Progenitor cell of endocrine pancreas (in vitro differentiated cells): ENCODE results near the gene CLHC1. TPM values are rescaled to one million over a fixed set of nuclear protein-coding genes. Genes with fewer than 3 reads are reported as not detected.

Source experiments
- DNase-seq: peaks from one replicate; pipeline ENCODE4 v3.0.0; 2021; ENCODE audit warnings: low spot score; ENCODE audit not compliant: unreplicated experiment
- H3K27ac Mint-ChIP-seq: 2 replicates; pipeline ENCODE4 v1.8.0; 2021; ENCODE audit warnings: mild to moderate bottlenecking, moderate library complexity, mixed read lengths
- H3K27me3 Mint-ChIP-seq: 2 replicates; pipeline ENCODE4 v1.8.0; 2021; ENCODE audit warnings: mixed read lengths
- H3K36me3 Mint-ChIP-seq: 2 replicates; pipeline ENCODE4 v1.8.0; 2022; ENCODE audit warnings: mixed read lengths; ENCODE audit not compliant: insufficient read depth
- H3K4me1 Mint-ChIP-seq: 2 replicates; pipeline ENCODE4 v1.8.0; 2021; ENCODE audit warnings: low read depth, mixed read lengths
- H3K4me3 Mint-ChIP-seq: 2 replicates; pipeline ENCODE4 v1.8.0; 2021; ENCODE audit warnings: low read depth, mild to moderate bottlenecking, moderate library complexity, mixed read lengths
- H3K9me3 Mint-ChIP-seq: 2 replicates; pipeline ENCODE4 v1.8.0; 2021; ENCODE audit warnings: low read depth, mixed read lengths
- total RNA-seq: library from RNA; stranded (reverse); gene quantifications from 2 replicates; pipeline ENCODE4 v1.2.1, GENCODE V29; 2021
- TF ChIP-seq, protein P1 (sequence below): fragments of 200-600 bp; sonication (generic); IDR thresholded peaks from one replicate; pipeline ENCODE4 v1.5.0; 2021; ENCODE audit warnings: antibody characterized with exemption, mild to moderate bottlenecking; ENCODE audit not compliant: unreplicated experiment

Gene CLHC1
- total RNA-seq, 1 donor from 2014 or later, result 43.9 TPM

GRCh38 chr2:55235724-55236538, 3.8 kb upstream of the CLHC1 start:
- no peak for DNase-seq
- TF ChIP-seq, protein P1, sequence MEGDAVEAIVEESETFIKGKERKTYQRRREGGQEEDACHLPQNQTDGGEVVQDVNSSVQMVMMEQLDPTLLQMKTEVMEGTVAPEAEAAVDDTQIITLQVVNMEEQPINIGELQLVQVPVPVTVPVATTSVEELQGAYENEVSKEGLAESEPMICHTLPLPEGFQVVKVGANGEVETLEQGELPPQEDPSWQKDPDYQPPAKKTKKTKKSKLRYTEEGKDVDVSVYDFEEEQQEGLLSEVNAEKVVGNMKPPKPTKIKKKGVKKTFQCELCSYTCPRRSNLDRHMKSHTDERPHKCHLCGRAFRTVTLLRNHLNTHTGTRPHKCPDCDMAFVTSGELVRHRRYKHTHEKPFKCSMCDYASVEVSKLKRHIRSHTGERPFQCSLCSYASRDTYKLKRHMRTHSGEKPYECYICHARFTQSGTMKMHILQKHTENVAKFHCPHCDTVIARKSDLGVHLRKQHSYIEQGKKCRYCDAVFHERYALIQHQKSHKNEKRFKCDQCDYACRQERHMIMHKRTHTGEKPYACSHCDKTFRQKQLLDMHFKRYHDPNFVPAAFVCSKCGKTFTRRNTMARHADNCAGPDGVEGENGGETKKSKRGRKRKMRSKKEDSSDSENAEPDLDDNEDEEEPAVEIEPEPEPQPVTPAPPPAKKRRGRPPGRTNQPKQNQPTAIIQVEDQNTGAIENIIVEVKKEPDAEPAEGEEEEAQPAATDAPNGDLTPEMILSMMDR, result no peak
- peaks cover 17% of the 10 kb centered on the region for H3K4me1 Mint-ChIP-seq
- H3K27me3 Mint-ChIP-seq, result no peaks in the 10 kb centered on the region
- no peak overlapping the region for H3K4me3 Mint-ChIP-seq
- H3K36me3 Mint-ChIP-seq, result peaks cover 14% of the 10 kb centered on the region
- H3K27ac Mint-ChIP-seq, result no peak overlapping the region
- H3K9me3 Mint-ChIP-seq, result no peaks in the 10 kb centered on the region

- Mint-ChIP-seq H3K4me3 (peak overlapping the region; percentile 99), H3K9me3 (no peaks in the 10 kb centered on the region), H3K27me3 (no peaks in the 10 kb centered on the region), H3K27ac (peak overlapping the region; percentile 99), H3K36me3 (peaks cover 14% of the 10 kb centered on the region), H3K4me1 (peaks cover 29% of the 10 kb centered on the region)
- TF ChIP-seq, protein P1, result no peak
- DNase-seq, result no peak
Measured at GRCh38 chr2:55233658-55233940, 1.5 kb upstream of the CLHC1 start.

- DNase-seq, result no peak
- H3K27me3 Mint-ChIP-seq, result no peaks in the 10 kb centered on the region
- TF ChIP-seq, protein P1, result no peak
- peak overlapping the region; percentile 99 for H3K27ac Mint-ChIP-seq
- H3K4me1 Mint-ChIP-seq, result peaks cover 32% of the 10 kb centered on the region
- peak overlapping the region; percentile 99 for H3K4me3 Mint-ChIP-seq
- no peaks in the 10 kb centered on the region for H3K9me3 Mint-ChIP-seq
- peaks cover 13% of the 10 kb centered on the region for H3K36me3 Mint-ChIP-seq
Measured at GRCh38 chr2:55232863-55233657, 967 bp upstream of the CLHC1 start.

GRCh38 chr2:55231546-55232083, 478 bp downstream of the CLHC1 start:
- no peaks in the 10 kb centered on the region for H3K27me3 Mint-ChIP-seq
- peaks cover 36% of the 10 kb centered on the region for H3K4me1 Mint-ChIP-seq
- peak overlapping the region; percentile 99 for H3K27ac Mint-ChIP-seq
- peaks cover 13% of the 10 kb centered on the region for H3K36me3 Mint-ChIP-seq
- TF ChIP-seq, protein P1, result no peak
- H3K9me3 Mint-ChIP-seq, result no peaks in the 10 kb centered on the region
- no peak for DNase-seq
- H3K4me3 Mint-ChIP-seq, result peak overlapping the region; percentile 99

DNA sequence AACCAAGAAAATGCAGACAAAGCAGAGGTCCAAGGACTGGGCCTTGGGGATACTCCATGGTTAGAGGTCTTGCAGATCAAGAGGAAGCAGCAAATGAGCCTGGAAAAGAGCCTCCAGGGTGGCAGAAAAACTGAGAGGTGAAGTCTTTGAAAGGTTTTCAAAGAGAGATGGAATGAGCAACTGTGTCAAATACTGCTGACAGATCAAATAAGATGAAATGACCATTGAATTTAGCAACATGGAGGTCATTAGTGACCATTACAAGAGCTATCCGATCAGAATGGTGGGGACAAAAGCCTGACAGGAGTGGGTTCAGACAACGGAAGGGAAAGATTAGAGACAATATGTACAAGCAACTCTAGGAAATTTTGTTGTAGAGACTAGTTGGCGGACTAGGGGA, 1.5 kb downstream of the CLHC1 start:
- DNase-seq, result no peak
- Mint-ChIP-seq H3K27me3 (no peaks in the 10 kb centered on the region), H3K36me3 (peaks cover 11% of the 10 kb centered on the region), H3K4me1 (peaks cover 36% of the 10 kb centered on the region), H3K9me3 (no peaks in the 10 kb centered on the region), H3K27ac (peak overlapping the region; percentile 99), H3K4me3 (peak overlapping the region; percentile 99)
- TF ChIP-seq, protein P1, result no peak
